NCI-H69 (cell line): ENCODE results near the gene CD200R1.

Experiments used
- DNase-seq: peaks from one replicate; lab custom pipeline; 2025; lab: John Stamatoyannopoulos, UW

The CD200R1 gene

GRCh38 chr3:112974894-112975293, at the start of gene CD200R1:
Gene CD200R1, minus strand, starts transcription at chr3:112975103. Its CDS starts 246 bp downstream, at chr3:112974857.
- DNase-seq: no peak

- DNase-seq: no peak
These were observed 46.6 kb upstream of the CD200R1 start for GRCh38 chr3:113021471-113021870.

- DNase-seq: peak; percentile 91
These were observed 44.6 kb upstream of the CD200R1 start for GRCh38 chr3:113019182-113020137.

GRCh38 chr3:113018536-113019181, 43.8 kb upstream of the CD200R1 start:
- no peak for DNase-seq

- no peak for DNase-seq
These were observed 38.7 kb upstream of the CD200R1 start for GRCh38 chr3:113013593-113013992.

- no peak for DNase-seq
These were observed 33.2 kb upstream of the CD200R1 start for GRCh38 chr3:113008117-113008516.

GRCh38 chr3:113006359-113007056, 31.6 kb upstream of the CD200R1 start:
- no peak for DNase-seq

GRCh38 chr3:113005611-113006010, 30.7 kb upstream of the CD200R1 start:
- DNase-seq: no peak

GRCh38 chr3:113002679-113003078, 27.8 kb upstream of the CD200R1 start:
- no peak for DNase-seq

- DNase-seq: no peak
These were observed 27.1 kb upstream of the CD200R1 start for GRCh38 chr3:113002037-113002436.

- no peak for DNase-seq
These were observed 25.8 kb upstream of the CD200R1 start for GRCh38 chr3:113000691-113001090.

- no peak for DNase-seq
These were observed 20.9 kb upstream of the CD200R1 start for GRCh38 chr3:112995800-112996199.

- peak; percentile 92 for DNase-seq
These were observed 16.0 kb upstream of the CD200R1 start, which contains the start of gene GTPBP8 for GRCh38 chr3:112990672-112991602. Gene GTPBP8, plus strand, starts transcription at chr3:112990984. Its CDS starts 16 bp downstream, at chr3:112991000.

GRCh38 chr3:112987710-112988334, 12.9 kb upstream of the CD200R1 start:
- no peak for DNase-seq

GRCh38 chr3:112984485-112984884, 9.6 kb upstream of the CD200R1 start:
- DNase-seq: peak; percentile 36

GRCh38 chr3:112982710-112983109, 7.8 kb upstream of the CD200R1 start:
- DNase-seq: no peak

- DNase-seq: no peak
These were observed 5.2 kb upstream of the CD200R1 start for GRCh38 chr3:112980080-112980479.

GRCh38 chr3:112979244-112979832, 4.4 kb upstream of the CD200R1 start:
- DNase-seq: peak; percentile 35

GRCh38 chr3:112976953-112977352, 2.0 kb upstream of the CD200R1 start:
- no peak for DNase-seq

GRCh38 chr3:112976001-112976400, 1.1 kb upstream of the CD200R1 start:
- no peak for DNase-seq

- DNase-seq: no peak
These were observed 755 bp downstream of the CD200R1 start for GRCh38 chr3:112974178-112974517.
